ENCODE measurements around the gene STC2. TPM values are rescaled to one million over a fixed set of nuclear protein-coding genes. Genes with fewer than 3 reads are reported as not detected.

STC2 gene
- total and polyA plus RNA-seq, 10 of the 15 experiments (the other 5 are each of a cell fraction or from before 2014, with no cell fraction given) = 0.05 to 4.8 (median 2.0) TPM

DNA sequence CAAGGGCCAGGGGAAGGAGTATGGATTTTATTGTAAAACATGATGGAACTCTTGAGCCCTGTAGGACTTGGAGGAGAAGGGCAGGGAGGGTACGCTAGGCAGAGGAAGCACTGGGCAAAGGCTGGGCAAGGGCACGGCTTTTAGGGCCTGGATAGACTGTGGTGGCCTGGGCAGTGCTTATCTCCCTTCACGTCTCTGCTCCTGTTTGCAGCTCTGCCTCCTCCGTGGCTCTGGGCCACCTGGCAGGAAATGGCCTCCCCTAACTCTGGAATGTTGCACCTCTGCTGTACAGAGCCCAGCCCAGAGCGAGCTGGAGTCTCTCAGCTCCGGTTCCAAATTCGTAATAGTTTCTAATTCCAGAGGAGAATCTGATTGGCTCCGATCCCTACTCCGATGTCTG lies 12.2 kb upstream of the STC2 start:
- ChIA-PET CTCF (no interaction called here), POLR2A (no interaction called here), SMC1A (ENCODE audit: uncharacterized antibody, unreplicated experiment) (no interaction called here), RAD21 (ENCODE audit: unreplicated experiment) (no interaction called here)
- intact Hi-C loops (cut with micrococcal nuclease; ENCODE audit: unreplicated experiment) (no loop called here), in situ Hi-C loops (cut with MboI) (no loop called here)
- WGBS (ENCODE audit: insufficient coverage, insufficient replicate concordance, low lambda C conversion rate, missing lambda C conversion rate) = 32% methylated on average over 9 of the region's 9 CpGs
- ATAC-seq (no peak), FAIRE-seq (no peak), DNase-seq (ENCODE audit: low read depth, low spot score) (no peak)
- no peak overlapping the region for H3K9ac ChIP-seq (ENCODE audit: control insufficient read depth, insufficient read depth, low read length)
- TF ChIP-seq, protein P1, sequence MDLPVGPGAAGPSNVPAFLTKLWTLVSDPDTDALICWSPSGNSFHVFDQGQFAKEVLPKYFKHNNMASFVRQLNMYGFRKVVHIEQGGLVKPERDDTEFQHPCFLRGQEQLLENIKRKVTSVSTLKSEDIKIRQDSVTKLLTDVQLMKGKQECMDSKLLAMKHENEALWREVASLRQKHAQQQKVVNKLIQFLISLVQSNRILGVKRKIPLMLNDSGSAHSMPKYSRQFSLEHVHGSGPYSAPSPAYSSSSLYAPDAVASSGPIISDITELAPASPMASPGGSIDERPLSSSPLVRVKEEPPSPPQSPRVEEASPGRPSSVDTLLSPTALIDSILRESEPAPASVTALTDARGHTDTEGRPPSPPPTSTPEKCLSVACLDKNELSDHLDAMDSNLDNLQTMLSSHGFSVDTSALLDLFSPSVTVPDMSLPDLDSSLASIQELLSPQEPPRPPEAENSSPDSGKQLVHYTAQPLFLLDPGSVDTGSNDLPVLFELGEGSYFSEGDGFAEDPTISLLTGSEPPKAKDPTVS (IDR thresholded peaks at IDR 0.05; ENCODE audit: low read depth, low read length) = no peak
- TF ChIP-seq NFXL1 (IDR thresholded peaks at IDR 0.05; ENCODE audit: borderline replicate concordance) (no peak), POLR2AphosphoS2 (IDR thresholded peaks at IDR 0.05; ENCODE audit: low read depth, low read length) (no peak), POLR2AphosphoS5 (IDR thresholded peaks at IDR 0.05; ENCODE audit: low read length) (no peak), ZNF384 (IDR thresholded peaks at IDR 0.05; ENCODE audit: borderline replicate concordance, low read depth, low read length) (no peak), HDAC2 (IDR thresholded peaks at IDR 0.05) (no peak), KDM1A (IDR thresholded peaks at IDR 0.05; ENCODE audit: borderline replicate concordance) (no peak), MEF2B (IDR thresholded peaks at IDR 0.05; ENCODE audit: partially characterized antibody, poor library complexity, severe bottlenecking) (no peak), STAT3 (IDR thresholded peaks at IDR 0.05; ENCODE audit: low read depth, low read length) (no peak)
- no peak overlapping the region for H3K27ac ChIP-seq (ENCODE audit: control insufficient read depth, insufficient read depth)
- H3K36me3 ChIP-seq (ENCODE audit: control insufficient read depth in 2 of 2, insufficient read depth in 2 of 2, low read length in 1 of 2) = no peaks in the 10 kb centered on the region
- no peak overlapping the region for H3K4me2 ChIP-seq (ENCODE audit: control insufficient read depth, insufficient read depth)
- H3K9me3 ChIP-seq (replicated peaks; ENCODE audit: control insufficient read depth, insufficient read depth, low read length) = no peaks in the 10 kb centered on the region; the same call in 2 of the 3 replicates
- H4K20me1 ChIP-seq (ENCODE audit: control insufficient read depth, insufficient read depth) = no peaks in the 10 kb centered on the region
- BruUV-seq (replicated peaks) = no TSS peak
- no peak overlapping the region for H3K4me3 ChIP-seq
- H3K4me1 ChIP-seq (ENCODE audit: control insufficient read depth, insufficient read depth, low read length) = no peaks in the 10 kb centered on the region
- H3K27me3 ChIP-seq (replicated peaks in 1 of 2; ENCODE audit: control insufficient read depth in 2 of 2, insufficient read depth in 2 of 2, low read length in 1 of 2) = no peaks in the 10 kb centered on the region; a peak in 1 of 4 replicates
- H3K79me2 ChIP-seq (ENCODE audit: control insufficient read depth, insufficient read depth, low read length) = no peaks in the 10 kb centered on the region
- no peak overlapping the region for H2AFZ ChIP-seq (ENCODE audit: control insufficient read depth, low read depth, low read length)

Measured in GM12878 (cell line).